Neural crest cell (in vitro differentiated cells): Measurements from ENCODE around the gene APBB2. TPM values are rescaled to one million over a fixed set of nuclear protein-coding genes. Genes with fewer than 3 reads are reported as not detected.
A peak's percentile ranks its signal among the peaks of the same experiment; 100 is the strongest.

Source experiments
- DNase-seq: peaks from one replicate; pipeline ENCODE4 v3.0.0; 2021; ENCODE audit warnings: low read depth, mixed read lengths, low spot score
- H3K27ac Mint-ChIP-seq: one replicate; pipeline ENCODE4 v1.8.0; 2021; ENCODE audit warnings: mild to moderate bottlenecking, mixed read lengths; ENCODE audit not compliant: unreplicated experiment
- H3K27me3 Mint-ChIP-seq: 2 replicates; pipeline ENCODE4 v1.8.0; 2021; ENCODE audit warnings: low read depth, mild to moderate bottlenecking, mixed read lengths
- H3K36me3 Mint-ChIP-seq: 2 replicates; pipeline ENCODE4 v1.8.0; 2021; ENCODE audit warnings: low read depth, mild to moderate bottlenecking, mixed read lengths
- H3K4me1 Mint-ChIP-seq: 2 replicates; pipeline ENCODE4 v1.8.0; 2021; ENCODE audit warnings: mixed read lengths
- H3K4me3 Mint-ChIP-seq: one replicate; pipeline ENCODE4 v1.8.0; 2021; ENCODE audit warnings: mild to moderate bottlenecking, mixed read lengths
- H3K9me3 Mint-ChIP-seq: 2 replicates; pipeline ENCODE4 v1.8.0; 2021; ENCODE audit warnings: mixed read lengths
- CTCF ChIP-seq: fragments of 200-600 bp; sonication (generic); conservative IDR thresholded peaks from 2 replicates; pipeline ENCODE4 v1.5.0; 2021; ENCODE audit warnings: antibody characterized with exemption, mild to moderate bottlenecking
- total RNA-seq: library from RNA; stranded (reverse); gene quantifications from 2 replicates; pipeline ENCODE4 v1.2.1, GENCODE V29; 2021

APBB2 gene
- total RNA-seq, 1 donor from 2014 or later: 68.5 TPM

DNA sequence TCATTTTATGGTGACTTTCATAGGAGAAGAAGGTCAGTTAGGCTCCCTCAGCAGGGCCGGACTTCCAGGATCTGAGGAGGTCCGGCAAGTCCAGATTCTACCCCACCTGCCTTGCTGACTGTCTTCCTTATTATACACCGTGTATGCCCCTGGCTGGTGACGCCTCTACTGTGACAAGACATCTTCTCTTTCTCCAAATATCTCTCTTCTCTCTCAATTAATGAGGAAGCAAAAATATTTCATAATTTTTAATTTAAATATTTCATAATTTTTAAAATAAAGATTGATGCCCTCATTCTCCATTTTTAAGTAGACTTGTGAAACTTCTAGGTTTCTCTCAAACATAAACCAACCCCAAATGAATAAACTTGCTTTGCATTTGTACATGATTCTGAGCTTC, 262.1 kb downstream of the APBB2 start:
- H3K9me3 Mint-ChIP-seq: no peaks in the 10 kb centered on the region
- H3K36me3 Mint-ChIP-seq: peaks cover 4% of the 10 kb centered on the region
- H3K27me3 Mint-ChIP-seq: no peaks in the 10 kb centered on the region
- no peak for TF ChIP-seq CTCF
- no peak overlapping the region for H3K4me3 Mint-ChIP-seq
- no peak overlapping the region for H3K27ac Mint-ChIP-seq
- H3K4me1 Mint-ChIP-seq: peaks cover 55% of the 10 kb centered on the region
- no peak for DNase-seq

GRCh38 chr4:40951026-40951425, 263.3 kb downstream of the APBB2 start:
- Mint-ChIP-seq H3K27me3 (no peaks in the 10 kb centered on the region), H3K4me3 (no peak overlapping the region), H3K36me3 (peaks cover 4% of the 10 kb centered on the region), H3K9me3 (no peaks in the 10 kb centered on the region), H3K4me1 (peaks cover 59% of the 10 kb centered on the region), H3K27ac (no peak overlapping the region)
- DNase-seq: no peak
- TF ChIP-seq CTCF: no peak

- Mint-ChIP-seq H3K36me3 (peaks cover 4% of the 10 kb centered on the region), H3K27me3 (no peaks in the 10 kb centered on the region), H3K9me3 (no peaks in the 10 kb centered on the region), H3K4me1 (peaks cover 55% of the 10 kb centered on the region), H3K27ac (no peak overlapping the region), H3K4me3 (no peak overlapping the region)
- no peak for DNase-seq
- TF ChIP-seq CTCF: no peak
Measured at GRCh38 chr4:40949358-40950100, 264.8 kb downstream of the APBB2 start.

DNA sequence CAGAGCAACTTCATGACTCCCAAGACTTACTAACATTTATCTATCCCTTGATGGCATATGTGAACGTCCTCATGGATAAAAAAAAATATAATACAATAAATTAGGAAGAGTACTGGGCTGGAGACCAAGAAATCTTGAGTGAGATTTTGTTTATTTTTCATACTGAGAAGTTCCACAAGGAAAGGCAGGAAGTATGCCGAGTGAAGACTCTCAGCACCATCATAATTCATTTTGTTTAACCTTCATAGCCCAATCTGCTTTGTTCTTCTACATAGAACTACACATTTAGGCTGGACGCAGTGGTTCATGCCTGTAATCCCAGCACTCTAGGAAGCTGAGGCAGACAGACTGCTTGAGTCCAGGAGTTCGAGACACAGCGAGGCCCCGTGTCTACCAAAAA, 266.3 kb downstream of the APBB2 start:
- no peak overlapping the region for H3K4me3 Mint-ChIP-seq
- no peak for TF ChIP-seq CTCF
- peaks cover 4% of the 10 kb centered on the region for H3K36me3 Mint-ChIP-seq
- no peaks in the 10 kb centered on the region for H3K9me3 Mint-ChIP-seq
- no peak overlapping the region for H3K27ac Mint-ChIP-seq
- no peaks in the 10 kb centered on the region for H3K27me3 Mint-ChIP-seq
- DNase-seq: no peak
- peaks cover 56% of the 10 kb centered on the region for H3K4me1 Mint-ChIP-seq

DNA sequence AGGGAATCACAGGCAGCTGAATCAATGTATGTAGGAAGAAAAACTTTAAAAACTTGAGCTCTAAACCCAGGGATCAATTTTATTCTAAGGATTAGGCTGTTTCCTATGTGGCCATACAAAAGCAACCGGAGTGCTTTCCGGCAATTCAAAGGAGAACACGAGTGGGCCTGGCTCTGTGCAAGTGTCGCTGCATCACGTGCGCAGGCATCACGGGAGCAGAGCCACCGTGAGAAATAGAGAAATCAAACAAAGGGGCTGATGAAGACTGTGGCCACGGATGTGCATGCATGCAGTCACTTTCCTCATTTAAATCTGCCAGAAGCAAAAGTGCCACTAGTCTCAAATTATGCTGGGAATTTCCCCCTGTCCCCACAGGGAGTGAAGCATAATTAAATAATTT, 267.7 kb downstream of the APBB2 start:
- Mint-ChIP-seq H3K9me3 (no peaks in the 10 kb centered on the region), H3K36me3 (peaks cover 3% of the 10 kb centered on the region), H3K4me1 (peaks cover 63% of the 10 kb centered on the region), H3K27ac (peak overlapping the region; percentile 51), H3K4me3 (no peak overlapping the region), H3K27me3 (no peaks in the 10 kb centered on the region)
- DNase-seq: no peak
- TF ChIP-seq CTCF: no peak
